BLaER1 treated with 17β-estradiol and CSF1 and Interleukin-3, amounts not matched to agents 10 nM and 100 nM (cell line): ENCODE results near the gene ADGRB2.
A peak's percentile ranks its signal among the peaks of the same experiment; 100 is the strongest.

Source experiments
- H3K27ac ChIP-seq, 11 experiments: shearing (Covaris generic); formaldehyde crosslinking; 2 replicates each; pipeline ENCODE4 v1.8.1; 2022
- H3K27me3 ChIP-seq, 11 experiments: shearing (Covaris generic); formaldehyde crosslinking; 2 replicates each; pipeline ENCODE4 v1.8.1; 2022
- H3K36me3 ChIP-seq, 11 experiments: shearing (Covaris generic); formaldehyde crosslinking; 2 replicates each; pipeline ENCODE4 v1.8.1; 2022
- H3K4me1 ChIP-seq, 10 experiments: shearing (Covaris generic); formaldehyde crosslinking; 2 replicates each; pipeline ENCODE4 v1.8.1; 2022
- H3K4me2 ChIP-seq, 11 experiments: shearing (Covaris generic); formaldehyde crosslinking; 2 replicates each; pipeline ENCODE4 v1.8.1; 2022
- H3K4me3 ChIP-seq, 10 experiments: shearing (Covaris generic); formaldehyde crosslinking; 2 replicates each; pipeline ENCODE4 v1.8.1; 2022
- H3K9ac ChIP-seq, 11 experiments: shearing (Covaris generic); formaldehyde crosslinking; 2 replicates each; pipeline ENCODE4 v1.8.1; 2022
- H3K9me3 ChIP-seq, 11 experiments: shearing (Covaris generic); formaldehyde crosslinking; replicated peaks in 1 of 11; 2 replicates each; pipeline ENCODE4 v1.8.1; 2022
- H4K20me1 ChIP-seq, 11 experiments: shearing (Covaris generic); formaldehyde crosslinking; 2 replicates each; pipeline ENCODE4 v1.8.1; 2022
- Cebpa-rat ChIP-seq, 11 experiments: shearing (Covaris generic); IDR thresholded peaks; 2 replicates each; pipeline ENCODE4 v1.8.1; 2022

Gene ADGRB2

DNA sequence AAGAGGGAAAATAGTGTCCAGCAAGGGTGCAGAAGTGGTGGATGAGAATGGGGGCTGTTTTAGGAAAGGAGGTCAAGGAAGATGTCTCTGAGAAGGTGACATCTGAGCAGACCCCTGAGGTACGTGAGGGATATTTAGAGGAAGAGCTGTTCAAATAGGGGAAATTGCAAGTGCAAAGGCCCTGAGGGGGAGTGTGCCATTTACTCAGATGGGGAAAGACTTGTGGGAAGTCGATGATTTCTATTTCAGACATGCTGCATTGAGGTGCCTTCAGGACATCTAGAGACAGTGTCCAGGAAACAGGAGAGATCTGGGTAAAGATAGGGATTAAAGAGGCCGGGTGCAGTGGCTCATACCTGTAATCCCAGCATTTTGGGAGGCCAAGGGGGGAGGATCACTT is 10.4 kb upstream of the ADGRB2 start:
- no peaks in the 10 kb centered on the region for H3K9me3 ChIP-seq
- H3K27ac ChIP-seq, result no peak overlapping the region
- H3K27me3 ChIP-seq, result peaks cover 72 to 83% (median 80%) of the 10 kb centered on the region in 11 experiments
- H4K20me1 ChIP-seq, result peaks cover 0 to 37% (median 12%) of the 10 kb centered on the region in 11 experiments; a peak in 11 of 22 replicates
- peaks cover 16 to 24% (median 20%) of the 10 kb centered on the region in 10 experiments for H3K4me1 ChIP-seq
- TF ChIP-seq Cebpa-rat (IDR thresholded peaks at IDR 0.05), result no peak
- no peak overlapping the region for H3K9ac ChIP-seq
- no peak overlapping the region for H3K4me3 ChIP-seq
- no peak overlapping the region for H3K4me2 ChIP-seq
- H3K36me3 ChIP-seq, result no peaks in the 10 kb centered on the region

DNA sequence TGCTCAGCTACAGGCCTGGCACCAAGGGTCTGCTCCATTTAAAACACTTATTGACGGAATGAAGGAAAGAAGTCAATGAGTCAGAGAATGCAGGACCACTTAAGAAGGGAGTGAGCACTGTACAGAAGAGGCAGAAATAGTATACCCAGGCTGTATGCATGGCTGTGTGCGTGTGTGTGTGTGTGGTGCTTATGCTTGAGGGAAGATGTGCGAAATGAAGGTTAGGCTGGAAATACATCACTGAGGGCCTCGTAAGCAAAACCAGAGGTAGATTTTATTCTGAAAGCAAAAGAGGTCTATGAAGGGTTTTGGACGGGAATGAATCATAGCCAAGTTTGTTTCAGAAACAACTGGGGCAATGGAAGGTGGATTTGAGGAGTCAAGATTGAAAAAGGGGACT is 9.7 kb upstream of the ADGRB2 start:
- TF ChIP-seq Cebpa-rat (IDR thresholded peaks at IDR 0.05), result no peak
- Histone ChIP-seq H3K27me3 (peaks cover 72 to 85% (median 81%) of the 10 kb centered on the region in 11 experiments), H3K36me3 (no peaks in the 10 kb centered on the region), H3K9ac (no peak overlapping the region), H3K4me1 (peaks cover 19 to 27% (median 24%) of the 10 kb centered on the region in 10 experiments), H4K20me1 (peaks cover 0 to 38% (median 12%) of the 10 kb centered on the region in 11 experiments; a peak in 11 of 22 replicates), H3K4me3 (no peak overlapping the region), H3K27ac (no peak overlapping the region), H3K9me3 (no peaks in the 10 kb centered on the region), H3K4me2 (no peak overlapping the region)

DNA sequence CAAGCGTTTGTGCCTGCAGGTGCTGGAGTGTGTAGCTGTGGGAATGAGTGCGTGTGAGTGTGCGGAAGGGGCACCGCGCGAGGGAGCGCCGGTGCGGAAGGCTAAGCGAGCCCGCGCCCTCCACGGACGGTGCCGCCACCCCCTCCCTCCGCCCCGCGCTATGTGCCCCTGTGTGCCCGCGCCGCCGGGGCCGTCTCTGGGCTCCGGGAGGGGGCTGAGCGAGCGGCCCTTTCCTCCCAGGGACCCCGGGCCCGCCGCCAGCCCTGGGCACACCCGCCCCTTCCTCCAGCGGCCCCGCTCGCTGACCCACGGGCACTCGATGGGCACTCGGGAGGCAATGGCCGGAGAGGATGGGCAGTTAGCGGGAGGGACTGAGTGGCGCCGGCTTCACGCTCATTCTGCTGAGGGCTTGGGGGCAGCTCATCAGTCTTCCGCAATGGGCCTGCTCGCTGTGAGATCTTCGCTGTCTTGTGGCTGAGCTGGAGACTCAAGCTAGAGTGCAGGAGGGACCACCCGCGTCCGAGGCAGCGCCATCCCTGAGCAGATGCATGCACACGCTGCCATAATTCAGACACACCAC is 8.6 kb upstream of the ADGRB2 start:
- Histone ChIP-seq H3K36me3 (no peaks in the 10 kb centered on the region), H3K9me3 (no peaks in the 10 kb centered on the region), H3K4me1 (peaks cover 19 to 27% (median 24%) of the 10 kb centered on the region in 10 experiments), H3K9ac (no peak overlapping the region), H3K4me2 (peak overlapping the region; percentile 39 to 84 (median 62)), H3K4me3 (peak overlapping the region; percentile 0 to 55 (median 21); a peak in 12 of 20 replicates), H3K27ac (no peak overlapping the region), H3K27me3 (peaks cover 72 to 89% (median 82%) of the 10 kb centered on the region in 11 experiments), H4K20me1 (peaks cover 0 to 38% (median 12%) of the 10 kb centered on the region in 11 experiments; a peak in 11 of 22 replicates)
- no peak for TF ChIP-seq Cebpa-rat (IDR thresholded peaks at IDR 0.05)

DNA sequence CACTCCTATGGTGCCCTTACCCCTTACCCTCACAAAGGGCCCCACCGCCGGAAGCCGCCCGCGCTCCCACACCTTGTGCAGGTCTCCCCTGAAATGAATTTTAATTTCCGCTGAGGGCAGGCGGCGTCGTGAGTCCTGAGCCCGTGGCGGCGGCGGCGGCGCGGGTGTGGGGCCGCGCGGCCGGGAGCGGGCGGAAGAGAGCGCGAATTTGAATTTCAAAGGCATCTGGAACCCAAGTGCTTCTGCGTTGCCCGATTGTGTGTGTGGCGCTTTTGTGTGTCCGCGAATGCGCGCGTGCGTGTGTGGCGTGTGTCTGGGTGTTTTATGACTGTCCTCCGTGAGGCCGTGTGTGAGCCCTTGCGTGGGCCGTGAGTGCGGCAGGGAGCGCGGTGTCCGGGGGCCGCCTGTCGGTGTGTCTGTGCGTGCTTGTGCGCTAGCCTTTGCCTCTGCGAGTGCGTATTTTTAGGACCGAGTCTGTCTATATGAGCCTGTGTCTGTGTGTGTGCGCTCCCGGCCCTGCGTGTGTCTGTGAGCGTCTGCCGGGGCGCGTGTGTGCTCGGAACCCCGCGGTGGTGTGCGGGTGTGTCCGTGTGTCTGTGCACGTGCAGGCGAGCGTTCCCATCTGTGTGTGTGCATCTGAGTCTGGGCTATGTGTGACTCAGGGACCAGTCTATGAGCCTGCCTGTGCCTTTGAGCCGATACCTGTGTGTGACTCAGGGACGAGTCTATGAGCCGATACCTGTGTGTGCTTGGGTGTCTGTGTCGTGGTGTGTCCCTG is 7.9 kb upstream of the ADGRB2 start:
- Histone ChIP-seq H3K4me3 (peak overlapping the region; percentile 0 to 55 (median 21); a peak in 13 of 20 replicates), H3K4me1 (peaks cover 19 to 27% (median 24%) of the 10 kb centered on the region in 10 experiments), H3K27ac (no peak overlapping the region), H3K36me3 (no peaks in the 10 kb centered on the region), H3K9ac (peak overlapping the region in 2 of 11 experiments; percentile 17 to 21; a peak in 1 of 22 replicates), H3K27me3 (peaks cover 72 to 88% (median 77%) of the 10 kb centered on the region in 11 experiments), H3K9me3 (no peaks in the 10 kb centered on the region), H3K4me2 (peak overlapping the region; percentile 39 to 84 (median 62)), H4K20me1 (peaks cover 0 to 42% (median 12%) of the 10 kb centered on the region in 11 experiments; a peak in 11 of 22 replicates)
- no peak for TF ChIP-seq Cebpa-rat (IDR thresholded peaks at IDR 0.05)

DNA sequence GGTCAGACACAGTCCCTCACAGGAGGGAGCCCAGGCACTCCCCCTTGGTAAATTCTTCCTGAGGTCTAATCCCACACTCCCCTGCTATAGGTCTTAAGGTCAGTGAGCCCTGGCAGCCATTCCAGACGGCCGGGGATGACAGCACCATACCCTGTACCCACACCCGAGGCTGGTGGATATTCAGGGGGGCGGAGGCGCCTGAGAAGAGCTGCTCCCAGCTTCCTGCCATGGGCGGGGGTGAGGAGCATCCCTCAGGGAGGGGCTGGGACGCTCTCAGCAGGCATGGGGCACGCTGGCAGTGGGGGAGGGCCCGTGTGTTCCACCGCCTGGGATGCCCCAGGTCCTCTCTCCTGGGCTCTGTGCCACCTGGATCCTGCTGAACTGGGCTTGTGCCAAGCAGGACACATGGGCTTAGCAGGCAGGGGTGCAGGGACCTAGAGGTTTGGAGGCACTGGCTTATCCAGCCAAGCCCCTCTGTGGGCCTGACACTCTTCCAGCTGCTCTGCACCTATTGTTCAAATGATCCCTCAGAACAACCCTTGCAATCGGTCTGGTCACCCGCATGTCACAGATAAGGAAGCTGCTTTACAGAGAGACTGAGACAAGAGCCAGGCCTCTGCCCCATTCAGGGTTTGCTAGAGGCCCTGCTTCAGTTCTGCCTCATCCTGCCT is 5.7 kb upstream of the ADGRB2 start:
- Histone ChIP-seq H3K9me3 (no peaks in the 10 kb centered on the region), H3K27me3 (peaks cover 51 to 83% (median 64%) of the 10 kb centered on the region in 11 experiments), H3K36me3 (no peaks in the 10 kb centered on the region), H3K4me1 (peaks cover 25 to 48% (median 40%) of the 10 kb centered on the region in 10 experiments), H3K4me3 (no peak overlapping the region), H3K9ac (no peak overlapping the region), H4K20me1 (peaks cover 0 to 63% (median 12%) of the 10 kb centered on the region in 11 experiments; a peak in 13 of 22 replicates), H3K27ac (no peak overlapping the region), H3K4me2 (peak overlapping the region in 5 of 11 experiments; percentile 10 to 40 (median 24); a peak in 5 of 22 replicates)
- no peak for TF ChIP-seq Cebpa-rat (IDR thresholded peaks at IDR 0.05)

DNA sequence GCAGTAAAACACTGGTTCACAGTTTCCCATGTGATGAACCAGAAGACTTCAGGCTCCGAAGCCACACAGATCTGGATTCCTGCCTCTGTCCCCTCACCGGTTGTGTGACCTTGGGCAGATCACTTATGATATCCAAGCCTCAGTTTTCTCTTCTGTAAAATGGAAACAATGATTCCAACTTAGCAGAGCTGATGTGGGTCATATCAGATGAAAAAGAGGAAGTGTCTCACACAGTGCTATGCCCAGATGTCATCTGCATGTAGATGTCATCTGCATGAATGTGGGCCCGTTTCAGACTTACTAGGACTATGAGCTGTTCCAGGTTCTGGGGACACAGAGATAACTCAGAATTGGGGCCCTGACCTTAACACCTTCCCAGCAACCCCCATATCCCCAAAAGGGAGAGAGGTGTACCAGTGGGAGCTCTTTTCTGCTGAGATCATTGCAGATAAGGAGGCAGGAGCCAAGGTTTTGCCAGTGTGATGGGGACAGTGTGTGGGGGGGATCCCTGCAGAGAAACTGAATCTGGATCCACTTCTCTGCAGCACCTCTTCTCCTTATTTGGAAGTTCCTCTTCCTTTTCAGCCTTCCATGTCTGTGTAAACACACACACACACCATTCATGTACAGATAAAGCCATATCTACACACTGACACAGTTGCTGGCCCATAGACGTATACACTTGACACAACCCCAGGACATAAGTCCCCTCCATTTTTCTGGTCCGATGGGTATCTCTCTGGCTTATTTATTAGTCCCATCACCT is 5.0 kb upstream of the ADGRB2 start:
- peak overlapping the region in 6 of 11 experiments; percentile 5 to 40 (median 20); a peak in 7 of 22 replicates for H3K4me2 ChIP-seq
- peaks cover 27 to 54% (median 46%) of the 10 kb centered on the region in 10 experiments for H3K4me1 ChIP-seq
- no peak overlapping the region for H3K9ac ChIP-seq
- no peak overlapping the region for H3K4me3 ChIP-seq
- no peak for TF ChIP-seq Cebpa-rat (IDR thresholded peaks at IDR 0.05)
- peaks cover 0 to 69% (median 12%) of the 10 kb centered on the region in 11 experiments; a peak in 13 of 22 replicates for H4K20me1 ChIP-seq
- H3K9me3 ChIP-seq, result no peaks in the 10 kb centered on the region
- H3K27ac ChIP-seq, result no peak overlapping the region
- no peaks in the 10 kb centered on the region for H3K36me3 ChIP-seq
- H3K27me3 ChIP-seq, result peaks cover 44 to 83% (median 63%) of the 10 kb centered on the region in 11 experiments

DNA sequence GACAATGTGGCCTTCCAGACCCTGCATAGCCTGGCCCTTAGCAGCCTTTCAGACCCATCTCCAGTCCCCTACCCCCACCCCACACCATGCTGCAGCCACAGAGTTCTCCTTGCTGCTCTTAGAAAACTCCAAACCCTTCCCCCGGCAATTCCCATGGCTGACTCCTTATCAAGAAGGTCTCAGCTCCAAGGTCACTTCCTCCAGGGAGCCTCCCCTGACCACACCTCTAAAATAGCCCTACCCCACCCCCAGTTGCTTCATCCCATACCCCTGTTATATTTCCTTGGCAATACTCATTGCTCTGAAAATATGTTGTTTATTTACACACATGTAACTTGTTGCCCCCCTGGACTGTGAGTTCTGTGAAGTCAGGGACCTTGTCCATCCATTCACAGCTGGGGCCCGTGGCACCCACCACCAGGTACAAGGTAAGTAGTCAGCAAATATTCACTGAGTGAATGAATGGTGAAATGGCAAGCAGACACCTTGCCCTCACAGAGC is 4.3 kb upstream of the ADGRB2 start:
- no peak for TF ChIP-seq Cebpa-rat (IDR thresholded peaks at IDR 0.05)
- Histone ChIP-seq H4K20me1 (peaks cover 0 to 69% (median 12%) of the 10 kb centered on the region in 11 experiments; a peak in 13 of 22 replicates), H3K4me1 (peaks cover 28 to 57% (median 48%) of the 10 kb centered on the region in 10 experiments), H3K36me3 (no peaks in the 10 kb centered on the region), H3K4me2 (no peak overlapping the region), H3K27me3 (peaks cover 41 to 82% (median 60%) of the 10 kb centered on the region in 11 experiments), H3K4me3 (no peak overlapping the region), H3K27ac (no peak overlapping the region), H3K9me3 (no peaks in the 10 kb centered on the region), H3K9ac (no peak overlapping the region)

DNA sequence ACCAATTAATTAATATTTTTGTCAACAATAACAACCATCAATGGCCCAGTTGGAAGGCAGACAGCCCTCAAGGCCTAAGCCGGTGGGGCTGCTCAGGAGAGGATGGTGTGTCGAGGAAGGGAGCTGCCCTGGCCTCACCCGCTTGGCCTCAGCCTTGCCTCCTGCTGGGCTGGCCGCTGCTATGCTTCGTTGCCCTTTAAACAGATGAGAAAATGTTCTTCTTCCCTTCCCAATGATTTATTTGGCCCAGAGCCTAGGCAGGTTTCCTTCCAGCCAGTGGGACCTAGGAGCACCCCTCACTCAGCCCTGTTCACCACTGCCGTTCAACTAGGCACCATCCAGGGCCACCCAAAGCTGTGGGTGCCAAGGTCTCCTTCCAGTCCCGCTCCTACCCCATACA is 3.1 kb upstream of the ADGRB2 start:
- no peak overlapping the region for H3K4me3 ChIP-seq
- no peak overlapping the region for H3K27ac ChIP-seq
- H4K20me1 ChIP-seq, result peaks cover 0 to 62% (median 5%) of the 10 kb centered on the region in 11 experiments; a peak in 13 of 22 replicates
- H3K27me3 ChIP-seq, result peaks cover 34 to 82% (median 55%) of the 10 kb centered on the region in 11 experiments
- TF ChIP-seq Cebpa-rat (IDR thresholded peaks at IDR 0.05), result no peak
- no peaks in the 10 kb centered on the region for H3K9me3 ChIP-seq
- H3K9ac ChIP-seq, result no peak overlapping the region
- peak overlapping the region in 1 of 11 experiments; percentile 15; a peak in 3 of 22 replicates for H3K4me2 ChIP-seq
- peaks cover 30 to 60% (median 47%) of the 10 kb centered on the region in 10 experiments for H3K4me1 ChIP-seq
- H3K36me3 ChIP-seq, result no peaks in the 10 kb centered on the region
